ENCODE measurements around the gene SLC7A11. TPM values are rescaled to one million over a fixed set of nuclear protein-coding genes. Genes with fewer than 3 reads are reported as not detected.

SLC7A11 gene
- total RNA-seq, 3 donors from 2014 or later: 0.16 to 1.9 (median 1.3) TPM

DNA sequence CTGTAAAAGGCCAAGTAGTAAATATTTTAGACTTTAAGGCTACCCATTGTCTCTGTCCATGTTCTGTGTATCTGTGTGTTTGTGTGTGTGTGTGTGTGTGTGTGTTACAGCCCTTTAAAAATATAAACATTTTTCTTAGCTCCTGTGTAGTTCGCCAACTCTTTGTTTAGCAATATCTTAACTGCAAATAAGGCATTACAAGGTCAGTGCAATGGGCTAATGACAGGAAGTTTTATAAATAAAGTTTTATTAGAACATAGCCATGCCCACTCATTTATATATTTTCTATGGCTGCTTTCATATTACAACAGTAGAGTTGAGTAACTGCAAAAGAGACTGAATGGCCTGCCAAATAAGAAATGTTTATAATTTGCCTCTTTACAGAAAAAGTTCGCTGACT is 5.9 kb upstream of the SLC7A11 start:
- no peak overlapping the region for H3K4me3 ChIP-seq
- no peak overlapping the region for H3K27ac ChIP-seq
- H3K9me3 ChIP-seq: no peaks in the 10 kb centered on the region
- H3K36me3 ChIP-seq: no peaks in the 10 kb centered on the region
- intact Hi-C loops (cut with DNase I; ENCODE audit: low total_unique reads): no loop called here
- no peak for TF ChIP-seq CTCF (IDR thresholded peaks at IDR 0.05)
- TF ChIP-seq POLR2A (IDR thresholded peaks at IDR 0.05): no peak
- TF ChIP-seq POLR2AphosphoS5 (IDR thresholded peaks at IDR 0.05): no peak
- no peaks in the 10 kb centered on the region for H3K4me1 ChIP-seq
- H3K27me3 ChIP-seq: no peaks in the 10 kb centered on the region
- DNase-seq (ENCODE audit: low spot score in 2 of 2): no peak

GRCh38 chr4:138247643-138248042 is 5.5 kb upstream of the SLC7A11 start:
- H3K36me3 ChIP-seq: no peaks in the 10 kb centered on the region
- no peaks in the 10 kb centered on the region for H3K27me3 ChIP-seq
- H3K27ac ChIP-seq: no peak overlapping the region
- H3K9me3 ChIP-seq: no peaks in the 10 kb centered on the region
- DNase-seq (ENCODE audit: low spot score in 2 of 2): no peak
- intact Hi-C loops (cut with DNase I; ENCODE audit: low total_unique reads): no loop called here
- no peaks in the 10 kb centered on the region for H3K4me1 ChIP-seq
- TF ChIP-seq POLR2AphosphoS5 (IDR thresholded peaks at IDR 0.05): no peak
- TF ChIP-seq POLR2A (IDR thresholded peaks at IDR 0.05): no peak
- TF ChIP-seq CTCF (IDR thresholded peaks at IDR 0.05): no peak
- no peak overlapping the region for H3K4me3 ChIP-seq

- no peak for DNase-seq (ENCODE audit: low spot score in 2 of 2)
- Histone ChIP-seq H3K27ac (no peak overlapping the region), H3K4me1 (no peaks in the 10 kb centered on the region), H3K9me3 (no peaks in the 10 kb centered on the region), H3K4me3 (no peak overlapping the region), H3K27me3 (no peaks in the 10 kb centered on the region), H3K36me3 (no peaks in the 10 kb centered on the region)
- TF ChIP-seq CTCF (IDR thresholded peaks at IDR 0.05) (no peak), POLR2A (IDR thresholded peaks at IDR 0.05) (no peak), POLR2AphosphoS5 (IDR thresholded peaks at IDR 0.05) (no peak)
- intact Hi-C loops (cut with DNase I; ENCODE audit: low total_unique reads): no loop called here
These were observed 1.2 kb upstream of the SLC7A11 start for GRCh38 chr4:138243369-138243768.

GRCh38 chr4:138242834-138243156 is 646 bp upstream of the SLC7A11 start:
- no peak for DNase-seq (ENCODE audit: low spot score in 2 of 2)
- intact Hi-C loops (cut with DNase I; ENCODE audit: low total_unique reads): no loop called here
- Histone ChIP-seq H3K4me1 (no peaks in the 10 kb centered on the region), H3K27me3 (no peaks in the 10 kb centered on the region), H3K9me3 (no peaks in the 10 kb centered on the region), H3K4me3 (peak overlapping the region; percentile 19 to 48 (median 40)), H3K36me3 (no peaks in the 10 kb centered on the region), H3K27ac (peak overlapping the region in 1 of 2 donors; percentile 63)
- no peak for TF ChIP-seq POLR2AphosphoS5 (IDR thresholded peaks at IDR 0.05)
- TF ChIP-seq CTCF (IDR thresholded peaks at IDR 0.05): no peak
- no peak for TF ChIP-seq POLR2A (IDR thresholded peaks at IDR 0.05)

- Histone ChIP-seq H3K36me3 (no peaks in the 10 kb centered on the region), H3K27ac (peak overlapping the region; percentile 20 to 33), H3K27me3 (no peaks in the 10 kb centered on the region), H3K4me3 (peak overlapping the region; percentile 19 to 48 (median 40)), H3K4me1 (no peaks in the 10 kb centered on the region), H3K9me3 (no peaks in the 10 kb centered on the region)
- no peak for DNase-seq (ENCODE audit: low spot score in 2 of 2)
- intact Hi-C loops (cut with DNase I; ENCODE audit: low total_unique reads): no loop called here
- TF ChIP-seq POLR2A (IDR thresholded peaks at IDR 0.05) (no peak), CTCF (IDR thresholded peaks at IDR 0.05) (no peak), POLR2AphosphoS5 (IDR thresholded peaks at IDR 0.05) (no peak)
These were observed 671 bp downstream of the SLC7A11 start for GRCh38 chr4:138241281-138242075.
